Glutamatergic neuron (in vitro differentiated cells): ENCODE results near the gene CYP20A1. TPM values are rescaled to one million over a fixed set of nuclear protein-coding genes. Genes with fewer than 3 reads are reported as not detected.

Experiments used
- DNase-seq: peaks from one replicate; pipeline ENCODE4 v3.0.0; 2022
- H3K27ac Mint-ChIP-seq: one replicate; pipeline ENCODE4 v1.8.0; 2020; ENCODE audit warnings: mild to moderate bottlenecking, mixed read lengths, inconsistent platforms; ENCODE audit not compliant: unreplicated experiment
- H3K27me3 Mint-ChIP-seq: one replicate; pipeline ENCODE4 v1.8.0; 2020; ENCODE audit warnings: mild to moderate bottlenecking, moderate library complexity, mixed read lengths, inconsistent platforms; ENCODE audit not compliant: unreplicated experiment
- H3K36me3 Mint-ChIP-seq: one replicate; pipeline ENCODE4 v1.8.0; 2020; ENCODE audit warnings: mild to moderate bottlenecking, mixed read lengths, inconsistent platforms; ENCODE audit not compliant: unreplicated experiment
- H3K4me1 Mint-ChIP-seq: one replicate; pipeline ENCODE4 v1.8.0; 2020; ENCODE audit warnings: mild to moderate bottlenecking, low read depth, mixed read lengths, inconsistent platforms; ENCODE audit not compliant: unreplicated experiment
- H3K4me3 Mint-ChIP-seq: one replicate; pipeline ENCODE4 v1.8.0; 2020; ENCODE audit warnings: mild to moderate bottlenecking, mixed read lengths, inconsistent platforms; ENCODE audit not compliant: unreplicated experiment
- H3K9me3 Mint-ChIP-seq: one replicate; pipeline ENCODE4 v1.8.0; 2020; ENCODE audit warnings: mild to moderate bottlenecking, moderate library complexity, mixed read lengths, inconsistent platforms; ENCODE audit not compliant: unreplicated experiment
- CTCF ChIP-seq: fragments of 200-600 bp; sonication (generic); IDR thresholded peaks from one replicate; pipeline ENCODE4 v1.5.0; 2021; ENCODE audit not compliant: partially characterized antibody, unreplicated experiment
- total RNA-seq: library from RNA; stranded (reverse); fragmentation: NEBNext Ultra II Directional; extraction: Animal tissue kit (Norgen Biotek cat#: 25700); gene quantifications from one replicate; pipeline ENCODE4 v1.2.1, GENCODE V29; 2021; ENCODE audit not compliant: unreplicated experiment

CYP20A1 gene
- total RNA-seq, 1 donor from 2014 or later: 12.6 TPM

GRCh38 chr2:203261326-203262159, 22.7 kb downstream of the CYP20A1 start:
- Mint-ChIP-seq H3K9me3 (peaks cover 2% of the 10 kb centered on the region), H3K36me3 (no peaks in the 10 kb centered on the region), H3K4me3 (no peak overlapping the region), H3K27ac (no peak overlapping the region), H3K4me1 (no peaks in the 10 kb centered on the region), H3K27me3 (no peaks in the 10 kb centered on the region)
- DNase-seq: no peak
- no peak for TF ChIP-seq CTCF

- Mint-ChIP-seq H3K36me3 (no peaks in the 10 kb centered on the region), H3K4me3 (no peak overlapping the region), H3K27me3 (no peaks in the 10 kb centered on the region), H3K4me1 (no peaks in the 10 kb centered on the region), H3K27ac (no peak overlapping the region), H3K9me3 (no peaks in the 10 kb centered on the region)
- no peak for DNase-seq
- no peak for TF ChIP-seq CTCF
Measured at GRCh38 chr2:203279288-203279687, 40.5 kb downstream of the CYP20A1 start.

- Mint-ChIP-seq H3K36me3 (no peaks in the 10 kb centered on the region), H3K9me3 (no peaks in the 10 kb centered on the region), H3K4me1 (no peaks in the 10 kb centered on the region), H3K4me3 (no peak overlapping the region), H3K27me3 (no peaks in the 10 kb centered on the region), H3K27ac (no peak overlapping the region)
- TF ChIP-seq CTCF: no peak
- DNase-seq: no peak
Measured at GRCh38 chr2:203280428-203281064, 41.7 kb downstream of the CYP20A1 start.

GRCh38 chr2:203282101-203282500, 43.3 kb downstream of the CYP20A1 start:
- Mint-ChIP-seq H3K4me1 (no peaks in the 10 kb centered on the region), H3K9me3 (no peaks in the 10 kb centered on the region), H3K27me3 (no peaks in the 10 kb centered on the region), H3K4me3 (no peak overlapping the region), H3K36me3 (no peaks in the 10 kb centered on the region), H3K27ac (no peak overlapping the region)
- no peak for DNase-seq
- no peak for TF ChIP-seq CTCF

GRCh38 chr2:203286532-203286931, 47.7 kb downstream of the CYP20A1 start:
- H3K9me3 Mint-ChIP-seq: no peaks in the 10 kb centered on the region
- no peaks in the 10 kb centered on the region for H3K4me1 Mint-ChIP-seq
- TF ChIP-seq CTCF: no peak
- DNase-seq: no peak
- no peaks in the 10 kb centered on the region for H3K36me3 Mint-ChIP-seq
- no peaks in the 10 kb centered on the region for H3K27me3 Mint-ChIP-seq
- H3K27ac Mint-ChIP-seq: no peak overlapping the region
- no peak overlapping the region for H3K4me3 Mint-ChIP-seq
